Right lobe of liver (tissue), 6 donors: Measurements from ENCODE around the gene COX20. TPM values are rescaled to one million over a fixed set of nuclear protein-coding genes. Genes with fewer than 3 reads are reported as not detected.

Experiments used
- ATAC-seq, 4 donors: fragments of 200-7000 bp; cut with Tn5 transposase; one replicate each; pipeline ENCODE4 v1.9.1; 2020; ENCODE audit warnings: mild to moderate bottlenecking in 4 of 4, moderate library complexity in 4 of 4
- DNase-seq, 3 donors: peaks; one replicate each; pipeline ENCODE4 v3.0.0-alpha.2; 2020
- H3K27ac ChIP-seq, 3 donors: fragments of 200-600 bp; one replicate each; pipeline ENCODE4 v1.8.0; 2022
- H3K27me3 ChIP-seq, 2 donors: fragments of 200-600 bp; one replicate each; pipeline ENCODE4 v1.8.0; 2022
- H3K36me3 ChIP-seq, 4 donors: fragments of 200-600 bp; sonication (generic) in 1 of 4; one replicate each; pipeline versions ENCODE4 v1.5.1 to v1.8.0; 2017 to 2022; ENCODE audit warnings: control low read depth in 1 of 4
- H3K4me1 ChIP-seq, 4 donors: fragments of 200-600 bp; sonication (generic) in 1 of 4; one replicate each; pipeline versions ENCODE4 v1.5.1 to v1.8.0; 2017 to 2022; ENCODE audit warnings: control low read depth in 1 of 4
- H3K4me3 ChIP-seq, 3 donors: fragments of 200-600 bp; one replicate each; pipeline ENCODE4 v1.8.0; 2022
- H3K9me3 ChIP-seq, 4 donors: fragments of 200-600 bp; sonication (generic) in 1 of 4; one replicate each; pipeline versions ENCODE4 v1.5.1 to v1.8.0; 2017 to 2022; ENCODE audit warnings: control low read depth in 1 of 4
- POLR2A ChIP-seq: fragments of 450-650 bp; IDR thresholded peaks from one replicate; pipeline ENCODE4 v1.6.1; 2017; ENCODE audit warnings: antibody characterized with exemption, mild to moderate bottlenecking
- WGBS: methylation state at CpG from one replicate; pipeline ENCODE4 v1.1.6; 2018; ENCODE audit warnings: low coverage, low lambda C conversion rate; ENCODE audit not compliant: insufficient coverage; ENCODE audit errors: missing lambda C conversion rate; 5-methylcytosine and 5-hydroxymethylcytosine counted together
- intact Hi-C, 2 donors: fragments of 100-400 bp; cut with DNase I; formaldehyde crosslinking; loops; one replicate each; pipeline versions ENCODE4 v1.11.2 to v1.14.1; 2022
- total RNA-seq, 6 experiments: library from RNA; depleted of rRNA in 2 of 6; stranded (reverse); fragments of >200 nt in 2 of 6; fragmentation: NEBNext Ultra II Directional in 3 of 6; extraction: Animal tissue kit (Norgen Biotek cat#: 25700) in 3 of 6; gene quantifications; one replicate each; pipeline versions ENCODE4 v1.1.0 to v1.2.4, GENCODE V29; 2016 to 2023
- TF ChIP-seq, protein P1 (sequence below), 4 donors: fragments of 200-600 bp in 3 of 4; fragments of 450-650 bp in 1 of 4; IDR thresholded peaks; one replicate each; pipeline versions ENCODE4 v1.5.1 to v1.8.0; 2016 to 2022; ENCODE audit warnings: antibody characterized with exemption in 4 of 4, mild to moderate bottlenecking in 2 of 4
- donor health status: DM: no; HTN: yes; CAD: no.
- donor health status: DM: no; HTN: no; CAD: no.
- donor health status: DM: no; HTN: no; CAD: no.
- donor health status: DM: no; HTN: yes; CAD: no.
- donor health status: DM: no; HTN: yes; CAD: no.

COX20 gene
- total RNA-seq, 6 experiments from 2014 or later = 16.8 to 28.5 (median 19.6) TPM

GRCh38 chr1:244876228-244876910 lies 40.9 kb downstream of the COX20 start:
- DNase-seq (no peak), ATAC-seq (no peak)
- intact Hi-C loops = no loop called here
- Histone ChIP-seq H3K9me3 (no peaks in the 10 kb centered on the region), H3K4me1 (no peaks in the 10 kb centered on the region), H3K27ac (no peak overlapping the region), H3K27me3 (no peaks in the 10 kb centered on the region), H3K36me3 (no peaks in the 10 kb centered on the region), H3K4me3 (no peak overlapping the region)
- no peak for TF ChIP-seq POLR2A
- TF ChIP-seq, protein P1, sequence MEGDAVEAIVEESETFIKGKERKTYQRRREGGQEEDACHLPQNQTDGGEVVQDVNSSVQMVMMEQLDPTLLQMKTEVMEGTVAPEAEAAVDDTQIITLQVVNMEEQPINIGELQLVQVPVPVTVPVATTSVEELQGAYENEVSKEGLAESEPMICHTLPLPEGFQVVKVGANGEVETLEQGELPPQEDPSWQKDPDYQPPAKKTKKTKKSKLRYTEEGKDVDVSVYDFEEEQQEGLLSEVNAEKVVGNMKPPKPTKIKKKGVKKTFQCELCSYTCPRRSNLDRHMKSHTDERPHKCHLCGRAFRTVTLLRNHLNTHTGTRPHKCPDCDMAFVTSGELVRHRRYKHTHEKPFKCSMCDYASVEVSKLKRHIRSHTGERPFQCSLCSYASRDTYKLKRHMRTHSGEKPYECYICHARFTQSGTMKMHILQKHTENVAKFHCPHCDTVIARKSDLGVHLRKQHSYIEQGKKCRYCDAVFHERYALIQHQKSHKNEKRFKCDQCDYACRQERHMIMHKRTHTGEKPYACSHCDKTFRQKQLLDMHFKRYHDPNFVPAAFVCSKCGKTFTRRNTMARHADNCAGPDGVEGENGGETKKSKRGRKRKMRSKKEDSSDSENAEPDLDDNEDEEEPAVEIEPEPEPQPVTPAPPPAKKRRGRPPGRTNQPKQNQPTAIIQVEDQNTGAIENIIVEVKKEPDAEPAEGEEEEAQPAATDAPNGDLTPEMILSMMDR (IDR thresholded peaks at IDR 0.05) = no peak
- 76% methylated on average over 6 of the region's 8 CpGs for WGBS

- no peak for ATAC-seq
- intact Hi-C loops = no loop called here
- no peak for TF ChIP-seq POLR2A
- TF ChIP-seq, protein P1 (IDR thresholded peaks at IDR 0.05) = no peak
- H3K4me3 ChIP-seq = no peak overlapping the region
- H3K9me3 ChIP-seq = no peaks in the 10 kb centered on the region
- no peaks in the 10 kb centered on the region for H3K36me3 ChIP-seq
- no peaks in the 10 kb centered on the region for H3K4me1 ChIP-seq
- H3K27me3 ChIP-seq = no peaks in the 10 kb centered on the region
- no peak overlapping the region for H3K27ac ChIP-seq
- DNase-seq = no peak
- WGBS = 81% methylated on average over 4 of the region's 5 CpGs
Observed at GRCh38 chr1:244878681-244879080, 43.2 kb downstream of the COX20 start.

GRCh38 chr1:244881552-244882280 lies 46.3 kb downstream of the COX20 start:
- Histone ChIP-seq H3K27me3 (no peaks in the 10 kb centered on the region), H3K27ac (no peak overlapping the region), H3K9me3 (no peaks in the 10 kb centered on the region), H3K36me3 (no peaks in the 10 kb centered on the region), H3K4me1 (no peaks in the 10 kb centered on the region), H3K4me3 (no peak overlapping the region)
- intact Hi-C loops = no loop called here
- 58% methylated on average over 6 of the region's 11 CpGs for WGBS
- no peak for TF ChIP-seq POLR2A
- TF ChIP-seq, protein P1 (IDR thresholded peaks at IDR 0.05) = no peak
- no peak for DNase-seq
- no peak for ATAC-seq

GRCh38 chr1:244887281-244887680 lies 51.8 kb downstream of the COX20 start:
- Histone ChIP-seq H3K27me3 (no peaks in the 10 kb centered on the region), H3K9me3 (no peaks in the 10 kb centered on the region), H3K4me3 (no peak overlapping the region), H3K27ac (no peak overlapping the region), H3K36me3 (no peaks in the 10 kb centered on the region), H3K4me1 (no peaks in the 10 kb centered on the region)
- intact Hi-C loops = no loop called here
- WGBS = 82% methylated on average over 4 of the region's 4 CpGs
- DNase-seq = no peak
- ATAC-seq = no peak
- TF ChIP-seq, protein P1 (IDR thresholded peaks at IDR 0.05) = no peak
- no peak for TF ChIP-seq POLR2A
